ENCODE data around the gene ADAM12. TPM values are rescaled to one million over a fixed set of nuclear protein-coding genes. Genes with fewer than 3 reads are reported as not detected.
"Not testable (repeated sequence)": the region's sequence is repeated elsewhere in the genome, so short reads cannot be mapped to it uniquely, and the experiment has no call there.

The ADAM12 gene
- total RNA-seq, 2 donors from 2014 or later: 0.71 to 1.2 TPM

DNA sequence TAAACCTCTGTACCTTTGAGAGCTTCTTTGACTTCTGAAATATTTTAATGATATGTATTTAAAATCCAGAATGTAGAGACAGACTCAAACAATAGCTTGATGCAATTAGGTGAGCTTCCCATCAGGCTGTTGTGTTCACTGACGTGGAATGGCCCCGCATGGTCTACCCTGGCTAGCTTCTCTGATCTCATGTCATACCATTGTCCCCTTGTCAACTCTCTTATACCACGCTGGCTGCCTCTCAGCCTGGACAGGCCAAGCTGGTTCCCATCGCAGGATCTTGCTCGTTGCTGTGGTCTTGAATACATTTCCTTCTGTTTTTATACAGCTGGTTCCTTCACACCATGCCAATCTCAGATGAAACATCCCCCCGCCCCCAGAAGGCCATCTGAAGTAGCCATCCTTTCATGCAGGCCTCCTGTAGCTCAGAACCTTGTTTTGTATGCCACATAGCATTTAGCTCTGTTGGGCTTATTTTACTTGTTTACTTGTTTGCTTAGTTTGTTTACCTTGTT, 407.7 kb downstream of the ADAM12 start:
- no peak overlapping the region for H3K4me3 ChIP-seq
- no peaks in the 10 kb centered on the region for H3K27me3 ChIP-seq
- H3K36me3 ChIP-seq: no peaks in the 10 kb centered on the region
- no peaks in the 10 kb centered on the region for H3K4me1 ChIP-seq
- TF ChIP-seq, protein P1, sequence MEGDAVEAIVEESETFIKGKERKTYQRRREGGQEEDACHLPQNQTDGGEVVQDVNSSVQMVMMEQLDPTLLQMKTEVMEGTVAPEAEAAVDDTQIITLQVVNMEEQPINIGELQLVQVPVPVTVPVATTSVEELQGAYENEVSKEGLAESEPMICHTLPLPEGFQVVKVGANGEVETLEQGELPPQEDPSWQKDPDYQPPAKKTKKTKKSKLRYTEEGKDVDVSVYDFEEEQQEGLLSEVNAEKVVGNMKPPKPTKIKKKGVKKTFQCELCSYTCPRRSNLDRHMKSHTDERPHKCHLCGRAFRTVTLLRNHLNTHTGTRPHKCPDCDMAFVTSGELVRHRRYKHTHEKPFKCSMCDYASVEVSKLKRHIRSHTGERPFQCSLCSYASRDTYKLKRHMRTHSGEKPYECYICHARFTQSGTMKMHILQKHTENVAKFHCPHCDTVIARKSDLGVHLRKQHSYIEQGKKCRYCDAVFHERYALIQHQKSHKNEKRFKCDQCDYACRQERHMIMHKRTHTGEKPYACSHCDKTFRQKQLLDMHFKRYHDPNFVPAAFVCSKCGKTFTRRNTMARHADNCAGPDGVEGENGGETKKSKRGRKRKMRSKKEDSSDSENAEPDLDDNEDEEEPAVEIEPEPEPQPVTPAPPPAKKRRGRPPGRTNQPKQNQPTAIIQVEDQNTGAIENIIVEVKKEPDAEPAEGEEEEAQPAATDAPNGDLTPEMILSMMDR (IDR thresholded peaks at IDR 0.05): no peak
- no peak overlapping the region for H3K27ac ChIP-seq
- no peaks in the 10 kb centered on the region for H3K9me3 ChIP-seq
- no peak for DNase-seq (ENCODE audit: low spot score)

DNA sequence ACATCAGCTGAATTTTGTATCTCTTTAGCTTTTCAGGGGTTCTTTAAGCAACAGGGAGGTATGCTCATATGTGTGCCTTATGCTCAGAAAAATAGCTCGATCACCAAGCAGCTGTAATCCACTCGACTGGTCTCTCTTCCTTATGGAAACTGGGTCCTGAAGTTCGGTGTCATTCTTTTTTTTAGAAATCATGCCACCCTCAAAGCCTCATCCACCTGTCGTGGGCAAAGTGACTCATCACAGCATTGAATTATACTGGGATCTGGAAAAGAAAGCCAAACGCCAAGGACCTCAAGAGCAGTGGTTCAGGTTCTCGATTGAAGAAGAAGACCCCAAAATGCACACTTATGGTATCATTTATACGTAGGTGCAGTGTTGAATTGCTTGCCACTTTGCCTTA, 408.3 kb downstream of the ADAM12 start:
- H3K36me3 ChIP-seq: no peaks in the 10 kb centered on the region
- H3K27ac ChIP-seq: no peak overlapping the region
- no peaks in the 10 kb centered on the region for H3K4me1 ChIP-seq
- no peak for DNase-seq (ENCODE audit: low spot score)
- TF ChIP-seq, protein P1 (IDR thresholded peaks at IDR 0.05): no peak
- no peaks in the 10 kb centered on the region for H3K9me3 ChIP-seq
- no peak overlapping the region for H3K4me3 ChIP-seq
- H3K27me3 ChIP-seq: no peaks in the 10 kb centered on the region

DNA sequence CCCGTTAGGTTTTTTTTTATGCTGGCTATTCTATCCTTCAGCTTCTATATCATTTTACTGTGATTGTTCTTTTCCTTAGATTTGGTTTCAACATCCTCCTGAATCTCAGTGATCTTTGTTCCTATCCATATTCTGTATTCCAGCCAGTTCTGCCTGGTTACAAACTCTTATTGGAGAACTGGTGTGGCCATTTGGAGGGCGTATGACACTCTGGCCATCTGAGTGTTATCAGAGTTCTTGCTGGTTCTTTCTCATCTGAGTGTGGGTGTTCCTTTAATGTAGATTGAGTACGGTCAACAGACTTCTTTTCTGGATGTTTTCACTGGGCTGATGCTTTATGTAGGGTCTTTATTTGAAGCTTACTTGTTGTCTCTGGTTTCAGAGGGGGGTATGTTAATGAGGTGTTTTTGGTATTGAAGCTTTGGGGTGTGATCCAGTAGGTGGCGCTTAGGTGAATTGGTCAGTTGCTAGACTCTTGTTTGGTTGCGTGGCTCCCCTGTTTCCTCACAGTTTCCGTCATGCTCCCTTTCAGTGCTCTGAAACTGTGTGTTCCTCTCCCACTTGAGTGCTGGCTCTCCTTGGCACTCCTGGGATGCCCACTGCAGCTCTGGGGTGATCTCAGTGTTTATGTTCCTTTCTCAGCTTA, 411.2 kb downstream of the ADAM12 start:
- no peaks in the 10 kb centered on the region for H3K4me1 ChIP-seq
- H3K36me3 ChIP-seq: no peaks in the 10 kb centered on the region
- H3K4me3 ChIP-seq: no peak overlapping the region
- no peak overlapping the region for H3K27ac ChIP-seq
- H3K9me3 ChIP-seq: no peaks in the 10 kb centered on the region
- no peak for DNase-seq (ENCODE audit: low spot score)
- TF ChIP-seq, protein P1 (IDR thresholded peaks at IDR 0.05): no peak
- H3K27me3 ChIP-seq: no peaks in the 10 kb centered on the region

DNA sequence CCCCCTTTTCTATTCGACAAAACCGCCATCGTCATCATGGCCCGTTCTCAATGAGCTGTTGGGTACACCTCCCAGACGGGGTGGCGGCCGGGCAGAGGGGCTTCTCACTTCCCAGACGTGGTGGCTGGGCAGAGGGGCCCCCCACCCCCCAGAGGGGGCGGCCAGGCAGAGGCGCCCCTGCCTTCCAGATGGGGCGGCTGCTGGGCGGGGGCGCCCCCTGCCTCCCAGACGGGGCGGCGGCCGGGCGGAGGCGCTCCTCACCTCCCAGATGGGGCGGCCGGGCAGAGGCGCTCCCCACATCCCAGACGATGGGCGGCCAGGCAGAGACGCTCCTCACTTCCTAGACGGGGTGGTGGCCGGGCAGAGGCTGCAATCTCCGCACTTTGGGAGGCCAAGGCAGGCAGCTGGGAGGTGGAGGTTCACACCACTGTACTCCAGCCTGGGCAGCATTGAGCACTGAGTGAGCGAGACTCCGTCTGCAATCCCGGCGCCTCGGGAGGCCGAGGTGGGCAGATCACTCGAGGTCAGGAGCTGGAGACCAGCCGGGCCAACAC, 418.1 kb downstream of the ADAM12 start:
- not testable (repeated sequence) for H3K4me3 ChIP-seq; H3K4me1 ChIP-seq; H3K36me3 ChIP-seq; H3K9me3 ChIP-seq; DNase-seq (ENCODE audit: low spot score); H3K27me3 ChIP-seq; H3K27ac ChIP-seq

DNA sequence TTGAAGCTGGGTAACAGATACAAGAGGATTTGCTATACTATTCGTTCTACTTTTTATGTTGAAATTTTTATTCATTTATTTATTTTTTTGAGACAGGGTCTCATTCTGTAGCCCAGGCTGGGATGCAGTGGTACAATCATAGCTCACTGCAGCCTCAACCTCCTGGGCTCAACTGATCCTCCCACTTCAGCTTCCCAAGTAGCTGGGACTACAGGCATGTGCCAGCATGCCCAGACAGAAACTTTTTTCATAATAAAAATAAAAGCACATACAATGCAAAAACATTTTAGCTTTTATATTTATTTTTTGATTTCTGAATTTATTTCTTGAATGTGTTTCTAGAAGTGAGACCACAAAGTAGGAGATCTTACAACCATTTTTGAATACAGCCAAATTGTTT, 420.7 kb downstream of the ADAM12 start:
- Histone ChIP-seq H3K4me3 (no peak overlapping the region), H3K4me1 (no peaks in the 10 kb centered on the region), H3K9me3 (peaks cover 0 to 1% of the 10 kb centered on the region in 2 donors), H3K36me3 (no peaks in the 10 kb centered on the region), H3K27ac (no peak overlapping the region), H3K27me3 (no peaks in the 10 kb centered on the region)
- TF ChIP-seq, protein P1 (IDR thresholded peaks at IDR 0.05): no peak
- DNase-seq (ENCODE audit: low spot score): no peak

DNA sequence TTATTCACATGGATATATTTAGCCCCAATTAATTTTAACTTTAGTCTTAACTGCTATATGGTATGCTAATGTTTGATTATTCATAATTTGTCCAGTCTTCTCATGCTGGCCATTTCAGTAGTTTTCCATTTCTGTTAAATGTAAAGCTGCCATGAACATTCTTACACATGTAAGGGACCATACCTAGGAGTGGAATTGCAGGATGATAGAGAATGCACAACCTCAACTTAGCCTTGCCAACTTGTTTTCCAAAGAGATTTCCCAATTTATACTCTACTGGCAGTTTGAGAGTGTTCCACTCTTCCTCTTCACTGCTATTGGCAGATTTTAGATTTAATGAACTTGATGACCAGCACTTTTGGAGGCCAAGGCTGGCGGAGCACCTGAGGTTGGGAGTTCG, 423.7 kb downstream of the ADAM12 start:
- Histone ChIP-seq H3K27me3 (no peaks in the 10 kb centered on the region), H3K4me1 (no peaks in the 10 kb centered on the region), H3K4me3 (no peak overlapping the region), H3K36me3 (no peaks in the 10 kb centered on the region), H3K9me3 (peaks cover 0 to 9% of the 10 kb centered on the region in 2 donors), H3K27ac (no peak overlapping the region)
- TF ChIP-seq, protein P1 (IDR thresholded peaks at IDR 0.05): no peak
- DNase-seq (ENCODE audit: low spot score): no peak
